HG02943 (cell line): Measurements from ENCODE around the gene TRIP12.
A peak's percentile ranks its signal among the peaks of the same experiment; 100 is the strongest.
"Not testable (repeated sequence)": the region's sequence is repeated elsewhere in the genome, so short reads cannot be mapped to it uniquely, and the experiment has no call there.

Source experiments
- ATAC-seq: cut with Tn5 transposase; IDR thresholded peaks from one replicate; pipeline ENCODE4 v1.9.1; 2021; ENCODE audit warnings: mild to moderate bottlenecking, low read depth, moderate library complexity; ENCODE audit not compliant: unreplicated experiment

The TRIP12 gene

GRCh38 chr2:229838729-229839128, 83.1 kb downstream of the TRIP12 start:
- ATAC-seq = no peak

GRCh38 chr2:229836847-229837246, 85.0 kb downstream of the TRIP12 start:
- no peak for ATAC-seq

GRCh38 chr2:229835596-229836283, 86.1 kb downstream of the TRIP12 start:
- no peak for ATAC-seq

GRCh38 chr2:229834368-229834767, 87.4 kb downstream of the TRIP12 start:
- not testable (repeated sequence) for ATAC-seq

GRCh38 chr2:229832510-229832898, 89.3 kb downstream of the TRIP12 start:
- no peak for ATAC-seq

GRCh38 chr2:229831805-229832509, 89.9 kb downstream of the TRIP12 start:
- ATAC-seq = no peak

GRCh38 chr2:229825476-229825875, 96.3 kb downstream of the TRIP12 start:
- no peak for ATAC-seq

- ATAC-seq = no peak
These were observed 100.5 kb downstream of the TRIP12 start for GRCh38 chr2:229821316-229821715.

- no peak for ATAC-seq
These were observed 103.6 kb downstream of the TRIP12 start for GRCh38 chr2:229818230-229818629.

- ATAC-seq = no peak
These were observed 106.0 kb downstream of the TRIP12 start for GRCh38 chr2:229815858-229816257.

- ATAC-seq = no peak
These were observed 106.5 kb downstream of the TRIP12 start for GRCh38 chr2:229815342-229815741.

GRCh38 chr2:229810786-229811185, 111.0 kb downstream of the TRIP12 start:
- ATAC-seq = no peak

- ATAC-seq = no peak
These were observed 116.2 kb downstream of the TRIP12 start for GRCh38 chr2:229805559-229805958.

- no peak for ATAC-seq
These were observed 119.0 kb downstream of the TRIP12 start for GRCh38 chr2:229802785-229803184.

- ATAC-seq = peak; percentile 63
These were observed 120.6 kb downstream of the TRIP12 start for GRCh38 chr2:229800997-229801754.

GRCh38 chr2:229798446-229799155, 123.2 kb downstream of the TRIP12 start:
- ATAC-seq = no peak

GRCh38 chr2:229795058-229795457, 126.8 kb downstream of the TRIP12 start:
- ATAC-seq = no peak

- no peak for ATAC-seq
These were observed 127.2 kb downstream of the TRIP12 start for GRCh38 chr2:229794636-229795035.

GRCh38 chr2:229786289-229786688, 135.5 kb downstream of the TRIP12 start:
- not testable (repeated sequence) for ATAC-seq

- no peak for ATAC-seq
These were observed 137.0 kb downstream of the TRIP12 start for GRCh38 chr2:229784791-229785190.
